GM06990 (cell line): Measurements from ENCODE around the gene SNRNP70.
"Not testable (repeated sequence)": the region's sequence is repeated elsewhere in the genome, so short reads cannot be mapped to it uniquely, and the experiment has no call there.

ENCODE experiments used
- DNase-seq: peaks from one replicate; pipeline ENCODE4 v3.0.0-alpha.2; 2011; ENCODE audit not compliant: insufficient read length; ENCODE audit errors: extremely low read depth
- H3K27me3 ChIP-seq: replicated peaks from 2 replicates; pipeline ENCODE4 v1.6.0; 2011; ENCODE audit warnings: low read length; ENCODE audit not compliant: control insufficient read depth, insufficient read depth
- H3K36me3 ChIP-seq: 2 replicates; pipeline ENCODE4 v1.5.1; 2011; ENCODE audit warnings: low read length; ENCODE audit not compliant: control insufficient read depth, insufficient read depth
- H3K4me3 ChIP-seq: replicated peaks from 2 replicates; pipeline ENCODE4 v1.5.1; 2011; ENCODE audit warnings: low read depth, mild to moderate bottlenecking, control low read depth, low read length
- CTCF ChIP-seq: IDR thresholded peaks from 2 replicates; pipeline ENCODE4 v1.5.1; 2011; ENCODE audit warnings: low read length, control low read depth, mild to moderate bottlenecking, inconsistent platforms; ENCODE audit not compliant: insufficient read depth, poor library complexity, severe bottlenecking

The SNRNP70 gene

GRCh38 chr19:49126575-49126974 is 41.3 kb downstream of the SNRNP70 start:
- H3K27me3 ChIP-seq = no peaks in the 10 kb centered on the region
- H3K36me3 ChIP-seq = no peaks in the 10 kb centered on the region
- no peak for TF ChIP-seq CTCF
- no peak for DNase-seq
- H3K4me3 ChIP-seq = no peak overlapping the region

GRCh38 chr19:49127225-49127624 is 42.0 kb downstream of the SNRNP70 start:
- not testable (repeated sequence) for H3K4me3 ChIP-seq, H3K36me3 ChIP-seq, H3K27me3 ChIP-seq, DNase-seq

GRCh38 chr19:49127674-49128544 is 42.7 kb downstream of the SNRNP70 start:
- DNase-seq = peak; percentile 93
- no peaks in the 10 kb centered on the region for H3K27me3 ChIP-seq
- peak overlapping the region; percentile 58 for H3K4me3 ChIP-seq
- H3K36me3 ChIP-seq = no peaks in the 10 kb centered on the region
- peak; percentile 20 for TF ChIP-seq CTCF

- no peak overlapping the region for H3K4me3 ChIP-seq
- no peaks in the 10 kb centered on the region for H3K36me3 ChIP-seq
- no peak for TF ChIP-seq CTCF
- H3K27me3 ChIP-seq = no peaks in the 10 kb centered on the region
- no peak for DNase-seq
Observed at GRCh38 chr19:49128545-49129237, 43.4 kb downstream of the SNRNP70 start.

- no peak for TF ChIP-seq CTCF
- no peaks in the 10 kb centered on the region for H3K36me3 ChIP-seq
- no peak for DNase-seq
- H3K4me3 ChIP-seq = no peak overlapping the region
- no peaks in the 10 kb centered on the region for H3K27me3 ChIP-seq
Observed at GRCh38 chr19:49129238-49129583, 44.0 kb downstream of the SNRNP70 start.

GRCh38 chr19:49130325-49130724 is 45.1 kb downstream of the SNRNP70 start:
- H3K4me3 ChIP-seq = no peak overlapping the region
- H3K36me3 ChIP-seq = no peaks in the 10 kb centered on the region
- DNase-seq = no peak
- H3K27me3 ChIP-seq = no peaks in the 10 kb centered on the region
- no peak for TF ChIP-seq CTCF
